Type B pancreatic cell (in vitro differentiated cells): ENCODE results near the gene IVL. TPM values are rescaled to one million over a fixed set of nuclear protein-coding genes. Genes with fewer than 3 reads are reported as not detected.

Experiments
- DNase-seq: peaks from one replicate; pipeline ENCODE4 v3.0.0; 2021; ENCODE audit warnings: mixed read lengths; ENCODE audit not compliant: unreplicated experiment; ENCODE audit errors: extremely low spot score
- H3K27ac Mint-ChIP-seq: 2 replicates; pipeline ENCODE4 v1.8.0; 2021; ENCODE audit warnings: mild to moderate bottlenecking, mixed read lengths
- H3K27me3 Mint-ChIP-seq: 2 replicates; pipeline ENCODE4 v1.8.0; 2021; ENCODE audit warnings: mixed read lengths
- H3K36me3 Mint-ChIP-seq: 2 replicates; pipeline ENCODE4 v1.8.0; 2021; ENCODE audit warnings: mixed read lengths
- H3K4me1 Mint-ChIP-seq: one replicate; pipeline ENCODE4 v1.8.0; 2021; ENCODE audit warnings: mixed read lengths; ENCODE audit not compliant: unreplicated experiment
- H3K4me3 Mint-ChIP-seq: 2 replicates; pipeline ENCODE4 v1.8.0; 2021; ENCODE audit warnings: mild to moderate bottlenecking, mixed read lengths
- H3K9me3 Mint-ChIP-seq: 2 replicates; pipeline ENCODE4 v1.8.0; 2021; ENCODE audit warnings: mixed read lengths
- total RNA-seq: library from RNA; stranded (reverse); gene quantifications from 2 replicates; pipeline ENCODE4 v1.2.1, GENCODE V29; 2021; ENCODE audit warnings: low replicate concordance
- TF ChIP-seq, protein P1 (sequence below): fragments of 200-600 bp; sonication (generic); conservative IDR thresholded peaks from 2 replicates; pipeline ENCODE4 v1.5.0; 2021; ENCODE audit warnings: antibody characterized with exemption, mild to moderate bottlenecking

Gene IVL
- total RNA-seq, 1 donor from 2014 or later, result 10.9 TPM

- Mint-ChIP-seq H3K27me3 (no peaks in the 10 kb centered on the region), H3K27ac (no peak overlapping the region), H3K4me1 (no peaks in the 10 kb centered on the region), H3K9me3 (peaks cover 13% of the 10 kb centered on the region), H3K36me3 (no peaks in the 10 kb centered on the region), H3K4me3 (no peak overlapping the region)
- DNase-seq, result no peak
- TF ChIP-seq, protein P1, sequence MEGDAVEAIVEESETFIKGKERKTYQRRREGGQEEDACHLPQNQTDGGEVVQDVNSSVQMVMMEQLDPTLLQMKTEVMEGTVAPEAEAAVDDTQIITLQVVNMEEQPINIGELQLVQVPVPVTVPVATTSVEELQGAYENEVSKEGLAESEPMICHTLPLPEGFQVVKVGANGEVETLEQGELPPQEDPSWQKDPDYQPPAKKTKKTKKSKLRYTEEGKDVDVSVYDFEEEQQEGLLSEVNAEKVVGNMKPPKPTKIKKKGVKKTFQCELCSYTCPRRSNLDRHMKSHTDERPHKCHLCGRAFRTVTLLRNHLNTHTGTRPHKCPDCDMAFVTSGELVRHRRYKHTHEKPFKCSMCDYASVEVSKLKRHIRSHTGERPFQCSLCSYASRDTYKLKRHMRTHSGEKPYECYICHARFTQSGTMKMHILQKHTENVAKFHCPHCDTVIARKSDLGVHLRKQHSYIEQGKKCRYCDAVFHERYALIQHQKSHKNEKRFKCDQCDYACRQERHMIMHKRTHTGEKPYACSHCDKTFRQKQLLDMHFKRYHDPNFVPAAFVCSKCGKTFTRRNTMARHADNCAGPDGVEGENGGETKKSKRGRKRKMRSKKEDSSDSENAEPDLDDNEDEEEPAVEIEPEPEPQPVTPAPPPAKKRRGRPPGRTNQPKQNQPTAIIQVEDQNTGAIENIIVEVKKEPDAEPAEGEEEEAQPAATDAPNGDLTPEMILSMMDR, result no peak
Observed at GRCh38 chr1:152960452-152961044, 52.2 kb downstream of the IVL start.

Other genes with a start within 250 kb of the IVL start
- gene LCE2D, start 245.2 kb upstream of the IVL start, total RNA-seq, result not detected in 2 replicates
- not detected in 2 replicates for gene LCE2C, start 233.3 kb upstream of the IVL start, total RNA-seq
- not detected in 2 replicates for gene LCE2B, start 222.4 kb upstream of the IVL start, total RNA-seq
- not detected in 2 replicates for gene LCE2A, start 210.2 kb upstream of the IVL start, total RNA-seq
- gene LCE4A, start 200.4 kb upstream of the IVL start, total RNA-seq, result not detected in 2 replicates
- gene KPRP, start 150.5 kb upstream of the IVL start, total RNA-seq, result not detected in 2 replicates
- not detected in 2 replicates for gene LCE1F, start 133.4 kb upstream of the IVL start, total RNA-seq
- gene LCE1E, start 122.3 kb upstream of the IVL start, total RNA-seq, result not detected in 2 replicates
- gene LCE1D, start 111.8 kb upstream of the IVL start, total RNA-seq, result not detected in 2 replicates
- gene LCE1C, start 101.9 kb upstream of the IVL start, total RNA-seq, result not detected in 2 replicates
- gene LCE1B, start 96.6 kb upstream of the IVL start, total RNA-seq, result not detected in 2 replicates
- gene LCE1A, start 81.1 kb upstream of the IVL start, total RNA-seq, result not detected in 2 replicates
- not detected in 2 replicates for gene LCE6A, start 65.7 kb upstream of the IVL start, total RNA-seq
- not detected in 2 replicates for gene LCE7A, start 48.5 kb upstream of the IVL start, total RNA-seq
- not detected in 2 replicates for gene SMCP, start 30.2 kb upstream of the IVL start, total RNA-seq
- gene SPRR5, start 38.7 kb downstream of the IVL start, total RNA-seq, result not detected in 2 replicates
- not detected in 2 replicates for gene SPRR4, start 62.1 kb downstream of the IVL start, total RNA-seq
- 22.2 and 36.3 TPM in 2 replicates for gene SPRR1A, start 75.5 kb downstream of the IVL start, total RNA-seq
- gene SPRR3, start 93.2 kb downstream of the IVL start, total RNA-seq, result 155 and 164 TPM in 2 replicates
- gene SPRR1B, start 122.7 kb downstream of the IVL start, total RNA-seq, result 93.7 and 274 TPM in 2 replicates
- gene SPRR2D, start 132.6 kb downstream of the IVL start, total RNA-seq, result 1.6 TPM in 1 of 2 replicates, not detected in the other
- 0.75 and 2.3 TPM in 2 replicates for gene SPRR2A, start 149.0 kb downstream of the IVL start, total RNA-seq
- gene SPRR2B, start 163.1 kb downstream of the IVL start, total RNA-seq, result not detected in 2 replicates
- gene SPRR2E, start 186.0 kb downstream of the IVL start, total RNA-seq, result not detected in 2 replicates
- 2.5 and 5.1 TPM in 2 replicates for gene SPRR2F, start 205.0 kb downstream of the IVL start, total RNA-seq
- not detected in 2 replicates for gene SPRR2G, start 242.3 kb downstream of the IVL start, total RNA-seq